GM19324 (cell line): Measurements from ENCODE around the gene OTUD3.
"Not testable (repeated sequence)": the region's sequence is repeated elsewhere in the genome, so short reads cannot be mapped to it uniquely, and the experiment has no call there.

Source experiments
- ATAC-seq: cut with Tn5 transposase; IDR thresholded peaks from one replicate; pipeline ENCODE4 v1.9.1; 2021; ENCODE audit warnings: mild to moderate bottlenecking, moderate library complexity; ENCODE audit not compliant: unreplicated experiment, low FRiP score

OTUD3 gene

DNA sequence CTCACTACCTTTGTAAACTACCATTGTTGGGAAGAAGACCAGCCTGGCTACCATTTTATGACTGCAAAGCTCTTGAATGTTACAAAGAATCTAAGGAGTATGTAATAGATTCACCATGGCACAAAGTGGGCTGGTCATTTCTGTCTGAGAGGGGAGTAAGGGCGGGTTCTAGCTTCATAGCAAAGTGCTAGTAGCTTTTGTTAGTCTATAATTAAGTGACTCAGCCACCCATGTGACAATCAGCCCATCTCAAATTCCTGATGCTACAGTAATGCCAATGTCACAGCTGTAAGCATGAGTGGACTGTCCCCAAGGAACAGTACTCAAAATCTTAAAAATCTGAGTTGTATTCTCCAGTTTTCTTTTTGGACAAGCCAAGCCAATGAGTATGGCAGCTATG lies 15.4 kb upstream of the OTUD3 start:
- no peak for ATAC-seq

DNA sequence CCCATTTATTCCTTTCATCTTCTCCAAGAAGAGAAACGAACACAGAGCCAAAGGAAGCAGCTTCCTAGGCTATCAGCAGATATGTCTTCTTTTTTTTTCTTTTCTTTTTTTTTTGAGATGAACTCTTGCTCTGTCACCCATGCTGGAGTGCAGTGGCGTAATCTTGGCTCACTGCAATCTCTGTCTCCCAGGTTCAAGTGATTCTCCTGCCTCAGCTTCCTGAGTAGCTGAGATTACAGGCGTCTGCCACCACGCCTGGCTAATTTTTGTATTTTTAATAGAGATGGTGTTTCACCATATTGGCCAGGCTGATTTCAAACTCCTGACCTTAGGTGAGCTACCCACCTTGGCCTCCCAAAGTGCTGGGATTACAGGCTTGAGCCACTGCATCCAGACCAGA lies 13.6 kb upstream of the OTUD3 start:
- not testable (repeated sequence) for ATAC-seq

DNA sequence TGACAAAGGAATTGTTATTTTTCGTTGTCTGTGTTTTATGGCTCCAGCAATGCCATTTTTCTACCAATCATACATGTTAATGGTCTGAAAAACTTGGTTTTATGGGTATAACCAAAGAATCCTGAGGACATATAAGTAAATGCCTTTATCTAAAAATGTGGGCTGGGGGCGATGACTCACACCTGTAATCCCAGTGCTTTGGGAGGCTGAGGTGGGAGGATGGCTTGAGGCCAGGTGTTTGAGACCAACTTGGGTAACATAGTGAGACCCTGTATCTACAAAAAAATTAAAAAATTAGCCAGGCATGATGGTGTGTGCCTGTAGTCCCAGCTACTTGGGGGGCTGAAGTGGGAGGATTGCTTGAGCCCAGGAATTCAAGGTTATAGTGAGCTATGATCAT lies 12.7 kb upstream of the OTUD3 start:
- not testable (repeated sequence) for ATAC-seq

DNA sequence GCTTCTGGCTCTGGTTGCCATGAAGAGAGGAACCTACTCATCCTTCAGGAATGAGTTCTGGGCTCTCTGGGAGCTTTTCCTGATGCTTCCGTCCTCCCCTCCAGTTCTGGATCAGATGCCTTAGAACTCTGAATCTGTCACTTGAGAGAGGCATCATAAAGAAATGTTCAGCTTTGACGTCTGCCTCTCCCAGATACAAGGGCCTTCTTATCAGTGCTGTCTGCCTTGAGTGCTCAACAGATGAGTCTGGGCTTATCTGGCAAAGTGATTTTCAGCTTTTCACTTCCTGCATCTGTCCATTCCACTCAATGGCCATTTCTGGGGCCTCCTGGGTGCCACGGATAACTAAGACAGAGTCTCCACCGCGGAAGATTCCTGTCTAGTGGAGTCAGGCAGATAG lies 12.3 kb upstream of the OTUD3 start:
- ATAC-seq, result no peak

DNA sequence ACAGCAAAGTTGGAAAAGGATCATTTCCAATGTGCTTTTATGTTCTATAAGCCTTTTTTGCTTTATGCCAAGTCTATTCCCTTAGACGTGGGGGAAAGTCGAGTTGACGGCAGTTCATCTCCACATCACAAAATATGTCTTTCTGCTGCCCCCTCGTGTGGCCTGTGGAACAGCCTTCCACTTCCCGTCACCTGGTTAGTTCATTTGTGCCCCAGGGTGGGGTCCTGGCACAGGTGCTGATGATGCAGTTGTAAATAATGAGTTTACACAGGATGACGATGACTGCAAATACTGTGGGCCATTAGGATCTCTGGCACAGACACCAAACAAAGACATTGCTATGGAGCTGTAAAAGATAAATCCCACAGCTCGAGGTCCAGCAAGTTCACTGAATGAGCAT lies 10.0 kb upstream of the OTUD3 start:
- no peak for ATAC-seq

DNA sequence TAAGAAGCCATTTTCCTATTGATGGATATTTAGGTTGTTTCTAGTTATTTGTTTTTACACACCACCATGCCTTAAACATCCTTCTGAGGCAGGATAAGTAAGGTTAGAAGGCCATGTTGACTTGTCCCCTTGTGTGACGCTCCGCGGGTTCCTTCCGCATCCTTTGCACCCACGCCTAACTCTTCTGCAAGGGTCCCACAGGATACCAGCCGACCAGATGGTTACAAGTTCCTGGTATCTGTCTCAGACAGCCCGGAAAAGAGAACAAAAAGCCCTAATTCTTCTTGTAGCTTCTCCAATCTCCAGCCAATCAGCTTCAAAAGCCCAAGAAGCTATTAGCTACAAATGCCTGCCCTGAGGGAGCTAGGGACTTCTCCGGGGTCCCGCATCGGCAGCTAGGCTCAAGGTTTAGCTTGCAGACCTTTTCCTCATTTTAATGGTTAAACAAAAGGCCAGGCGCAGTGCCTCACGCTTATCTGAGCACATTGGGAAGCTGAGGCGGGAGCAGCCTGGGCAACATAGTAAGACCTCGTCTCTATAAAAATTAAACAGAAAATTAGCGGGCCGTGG lies 4.9 kb upstream of the OTUD3 start:
- ATAC-seq, result no peak

GRCh38 chr1:19877821-19878636 lies 4.2 kb upstream of the OTUD3 start:
- no peak for ATAC-seq

DNA sequence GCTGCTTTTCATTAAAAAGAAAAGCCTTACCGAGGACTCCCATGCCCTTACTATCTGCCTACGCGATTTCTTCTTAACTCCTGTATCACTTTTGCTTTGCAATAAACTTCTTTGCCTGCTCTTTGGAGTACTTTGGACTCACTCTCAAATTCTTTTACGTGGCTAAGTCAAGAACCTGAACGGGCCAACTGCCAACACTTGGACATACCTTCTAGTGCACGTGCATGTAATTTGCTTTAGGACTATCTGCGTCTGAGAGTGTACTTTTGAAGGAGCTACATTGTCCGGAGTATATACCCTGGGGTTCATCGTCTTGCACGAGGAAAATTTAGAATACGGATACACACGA lies 3.6 kb upstream of the OTUD3 start:
- no peak for ATAC-seq

DNA sequence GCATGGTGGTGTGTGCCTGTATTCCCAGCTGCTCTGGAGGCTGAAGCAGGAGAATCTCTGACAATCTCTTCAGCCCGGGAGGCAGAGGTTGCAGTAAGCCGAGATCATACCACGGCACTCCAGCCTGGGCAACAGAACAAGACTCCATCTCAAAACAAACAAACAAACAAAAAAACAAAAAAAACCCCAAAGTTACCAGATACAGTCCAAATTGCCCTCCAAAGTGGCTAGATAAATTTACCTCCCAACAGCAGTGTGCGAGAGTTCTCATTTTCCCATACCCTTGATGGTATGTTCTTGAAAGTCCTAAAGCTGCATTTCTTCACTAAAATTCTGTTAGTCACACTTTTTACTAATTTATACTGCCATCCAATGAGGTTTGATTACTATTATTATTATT lies 3.0 kb upstream of the OTUD3 start:
- no peak for ATAC-seq

DNA sequence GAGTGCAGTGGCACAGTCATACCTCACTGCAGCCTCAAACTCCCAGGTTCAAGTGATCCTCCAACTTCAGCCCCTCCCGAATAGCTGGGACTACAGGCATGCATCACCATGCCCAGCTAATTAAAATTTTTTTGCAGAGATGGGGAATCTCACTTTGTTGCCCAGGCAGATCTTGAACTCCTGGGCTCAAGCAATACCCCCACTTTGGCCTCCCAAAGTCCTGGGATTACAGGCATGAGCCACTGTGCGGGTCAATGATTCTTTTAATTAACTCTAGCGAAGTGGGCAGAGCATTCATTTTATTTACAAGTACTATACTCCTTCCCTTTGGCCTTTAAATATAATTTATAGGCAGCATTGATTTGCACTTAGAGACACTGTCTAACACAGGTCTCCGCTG lies 2.5 kb upstream of the OTUD3 start:
- no peak for ATAC-seq

DNA sequence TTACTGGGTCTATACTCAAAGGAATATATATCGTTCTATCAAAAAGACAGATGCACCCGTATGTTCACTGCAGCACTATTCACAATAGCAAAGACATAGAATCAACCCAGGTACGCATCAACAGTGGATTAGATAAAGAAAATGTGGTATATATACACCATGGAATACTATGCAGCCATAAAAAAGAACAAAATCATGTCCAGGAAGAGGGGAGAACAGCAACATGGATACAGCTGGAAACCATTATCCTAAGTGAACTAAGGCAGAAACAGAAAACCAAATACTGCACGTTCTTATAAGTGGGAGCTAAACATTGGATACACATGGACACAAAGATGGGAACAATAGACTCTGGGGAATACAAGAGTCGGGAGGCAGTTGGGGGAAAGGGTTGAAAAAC lies 1.4 kb upstream of the OTUD3 start:
- ATAC-seq, result not testable (repeated sequence)

- ATAC-seq, result no peak
Observed at GRCh38 chr1:19884312-19884711, 2.1 kb downstream of the OTUD3 start.

DNA sequence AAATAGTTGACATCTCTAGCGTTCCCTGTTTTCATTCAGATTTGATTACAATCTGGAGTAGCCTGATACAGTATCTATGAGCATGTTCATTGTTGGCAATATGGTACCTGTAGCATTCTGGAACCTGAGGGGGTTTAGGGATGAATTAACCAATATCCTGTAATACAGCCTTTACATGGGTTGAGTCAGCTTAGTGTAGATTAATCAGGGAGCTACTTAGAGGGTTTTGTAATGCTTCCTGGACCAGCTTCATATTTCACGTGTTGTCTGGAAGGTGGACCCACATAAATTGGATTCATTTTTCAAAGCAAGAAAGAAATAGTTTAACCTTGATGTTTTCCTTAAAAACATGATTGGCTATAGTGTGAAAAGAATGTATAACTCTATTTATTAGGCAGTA lies 3.6 kb downstream of the OTUD3 start:
- no peak for ATAC-seq

- ATAC-seq, result no peak
Observed at GRCh38 chr1:19888112-19888511, 5.9 kb downstream of the OTUD3 start.

- ATAC-seq, result no peak
Observed at GRCh38 chr1:19889656-19890055, 7.5 kb downstream of the OTUD3 start.

- no peak for ATAC-seq
Observed at GRCh38 chr1:19892129-19892528, 9.9 kb downstream of the OTUD3 start.

DNA sequence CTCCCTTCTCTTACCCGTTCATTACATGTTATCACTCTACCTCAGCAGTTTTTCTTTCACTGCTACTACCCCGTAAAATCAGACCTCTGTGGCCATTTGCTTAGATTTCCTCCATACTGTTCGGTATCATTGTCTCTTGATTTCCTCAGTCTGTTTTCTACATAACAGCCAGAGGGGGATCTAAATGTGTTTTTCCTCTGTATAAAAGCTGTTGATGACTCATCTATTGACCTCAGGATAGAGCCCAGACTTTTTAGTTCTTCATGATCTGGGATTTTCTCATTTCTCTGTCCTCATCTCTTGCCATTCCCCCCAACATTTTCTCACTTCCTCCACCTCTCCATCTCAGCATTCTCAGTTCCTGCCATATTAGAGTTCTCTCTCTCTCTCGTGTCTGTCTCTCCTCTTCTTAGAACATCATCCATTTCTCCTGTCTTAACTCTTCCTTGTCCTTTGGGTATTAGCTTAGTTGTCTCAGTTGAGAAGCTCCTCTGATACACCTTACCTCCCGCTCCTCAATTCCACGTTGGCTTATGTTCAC lies 10.5 kb downstream of the OTUD3 start:
- no peak for ATAC-seq

- ATAC-seq, result no peak
Observed at GRCh38 chr1:19893687-19894086, 11.5 kb downstream of the OTUD3 start.

- no peak for ATAC-seq
Observed at GRCh38 chr1:19894218-19894617, 12.0 kb downstream of the OTUD3 start.

GRCh38 chr1:19901653-19902052 lies 19.5 kb downstream of the OTUD3 start:
- ATAC-seq, result no peak

DNA sequence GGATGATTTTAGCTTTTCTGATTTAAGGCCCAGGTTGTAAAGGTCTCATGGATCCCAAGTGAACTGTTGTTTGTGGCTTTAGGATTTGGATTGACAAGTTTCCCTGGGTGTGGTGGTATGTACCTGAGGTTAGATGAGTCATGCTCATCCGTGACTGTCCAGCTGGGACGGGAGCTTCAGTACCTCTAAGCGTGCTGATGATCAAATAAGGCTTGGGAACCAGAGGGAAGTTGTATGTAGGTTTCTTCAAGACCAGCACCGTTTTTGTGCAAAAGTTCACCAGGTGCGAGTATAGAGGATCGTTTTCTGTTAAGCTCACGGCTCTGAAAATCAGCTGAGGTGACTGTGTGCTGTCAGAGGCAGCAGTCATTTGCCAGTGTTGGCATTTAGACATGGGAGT lies 21.4 kb downstream of the OTUD3 start:
- ATAC-seq, result no peak

GRCh38 chr1:19907456-19907855 lies 25.3 kb downstream of the OTUD3 start:
- no peak for ATAC-seq
